ENCODE results near the gene MGP.
A peak's percentile ranks its signal among the peaks of the same experiment; 100 is the strongest.

The MGP gene

GRCh38 chr12:14919455-14919854 lies 33.8 kb upstream of the MGP start:
- H3K4ac ChIP-seq (ENCODE audit: low read length): no peak overlapping the region
- no peak overlapping the region for H3K27ac ChIP-seq (replicated peaks; ENCODE audit: low read length)
- H3K4me2 ChIP-seq (ENCODE audit: insufficient read depth, low read length, poor library complexity, severe bottlenecking): no peak overlapping the region
- no peak overlapping the region for H3K23ac ChIP-seq (ENCODE audit: low read depth, low read length, poor library complexity)
- no peak overlapping the region for H3K9ac ChIP-seq (ENCODE audit: low read depth, low read length, poor library complexity)
- H3K14ac ChIP-seq (ENCODE audit: low read length): no peak overlapping the region
- H3K4me1 ChIP-seq (ENCODE audit: control insufficient read depth in 2 of 2, insufficient read depth in 1 of 2, low read depth in 1 of 2, low read length in 2 of 2): no peaks in the 10 kb centered on the region
- H2AFZ ChIP-seq (ENCODE audit: low read length): no peak overlapping the region
- no peaks in the 10 kb centered on the region for H3K36me3 ChIP-seq (replicated peaks in 1 of 2; ENCODE audit: control insufficient read depth in 2 of 2, insufficient read depth in 2 of 2, low read length in 2 of 2)
- no peak overlapping the region for H2BK5ac ChIP-seq (ENCODE audit: low read length)
- H2AK5ac ChIP-seq (ENCODE audit: low read depth, low read length): no peak overlapping the region
- no peak overlapping the region for H2BK15ac ChIP-seq (ENCODE audit: low read length)
- no peak overlapping the region for H2BK120ac ChIP-seq (ENCODE audit: low read depth, low read length)
- H3K9me3 ChIP-seq (replicated peaks in 1 of 2; ENCODE audit: control insufficient read depth in 2 of 2, insufficient read depth in 1 of 2, low read depth in 1 of 2, low read length in 2 of 2): no peaks in the 10 kb centered on the region
- DNase-seq (ENCODE audit: low spot score): no peak
- H4K91ac ChIP-seq (ENCODE audit: low read depth, low read length, poor library complexity): no peak overlapping the region
- no peaks in the 10 kb centered on the region for H3K27me3 ChIP-seq (ENCODE audit: control insufficient read depth in 3 of 3, insufficient read depth in 3 of 3, low read depth in 1 of 3, low read length in 3 of 3)
- no peak overlapping the region for H3K4me3 ChIP-seq (ENCODE audit: low read length in 2 of 2)
- no peak overlapping the region for H3K18ac ChIP-seq (ENCODE audit: low read length)
- H2BK12ac ChIP-seq (ENCODE audit: low read length): no peak overlapping the region
- H4K8ac ChIP-seq (ENCODE audit: low read depth, low read length): no peak overlapping the region
- H3K79me1 ChIP-seq (ENCODE audit: low read depth, low read length): no peaks in the 10 kb centered on the region

- H2BK120ac ChIP-seq (ENCODE audit: low read depth, low read length): no peak overlapping the region
- H3K36me3 ChIP-seq (replicated peaks in 1 of 2; ENCODE audit: control insufficient read depth in 2 of 2, insufficient read depth in 2 of 2, low read length in 2 of 2): no peaks in the 10 kb centered on the region
- H3K9me3 ChIP-seq (replicated peaks in 1 of 2; ENCODE audit: control insufficient read depth in 2 of 2, insufficient read depth in 1 of 2, low read depth in 1 of 2, low read length in 2 of 2): no peaks in the 10 kb centered on the region
- no peak overlapping the region for H4K91ac ChIP-seq (ENCODE audit: low read depth, low read length, poor library complexity)
- H3K23ac ChIP-seq (ENCODE audit: low read depth, low read length, poor library complexity): no peak overlapping the region
- no peak overlapping the region for H2BK5ac ChIP-seq (ENCODE audit: low read length)
- H3K4ac ChIP-seq (ENCODE audit: low read length): no peak overlapping the region
- H3K27ac ChIP-seq (replicated peaks; ENCODE audit: low read length): no peak overlapping the region
- H2AK5ac ChIP-seq (ENCODE audit: low read depth, low read length): no peak overlapping the region
- H3K27me3 ChIP-seq (ENCODE audit: control insufficient read depth in 3 of 3, insufficient read depth in 3 of 3, low read depth in 1 of 3, low read length in 3 of 3): no peaks in the 10 kb centered on the region
- no peak overlapping the region for H2BK15ac ChIP-seq (ENCODE audit: low read length)
- H3K14ac ChIP-seq (ENCODE audit: low read length): no peak overlapping the region
- H3K79me1 ChIP-seq (ENCODE audit: low read depth, low read length): no peaks in the 10 kb centered on the region
- no peak for DNase-seq (ENCODE audit: low spot score)
- no CpG with 5 or more reads among the region's 2 CpGs for WGBS, 2 donors (ENCODE audit: extremely low coverage in 2 of 2, insufficient read length in 2 of 2, insufficient replicate concordance in 1 of 2)
- no peak overlapping the region for H3K9ac ChIP-seq (ENCODE audit: low read depth, low read length, poor library complexity)
- no peak overlapping the region for H3K4me2 ChIP-seq (ENCODE audit: insufficient read depth, low read length, poor library complexity, severe bottlenecking)
- H2BK12ac ChIP-seq (ENCODE audit: low read length): no peak overlapping the region
- no peak overlapping the region for H3K4me3 ChIP-seq (ENCODE audit: low read length in 2 of 2)
- H2AFZ ChIP-seq (ENCODE audit: low read length): no peak overlapping the region
- peaks cover 0 to 4% of the 10 kb centered on the region in 2 donors for H3K4me1 ChIP-seq (ENCODE audit: control insufficient read depth in 2 of 2, insufficient read depth in 1 of 2, low read depth in 1 of 2, low read length in 2 of 2)
- no peak overlapping the region for H3K18ac ChIP-seq (ENCODE audit: low read length)
- no peak overlapping the region for H4K8ac ChIP-seq (ENCODE audit: low read depth, low read length)
Measured at GRCh38 chr12:14915736-14916135, 30.1 kb upstream of the MGP start.

- Histone ChIP-seq H3K4me1 (ENCODE audit: control insufficient read depth in 2 of 2, insufficient read depth in 1 of 2, low read depth in 1 of 2, low read length in 2 of 2) (peaks cover 0 to 4% of the 10 kb centered on the region in 2 donors), H4K91ac (ENCODE audit: low read depth, low read length, poor library complexity) (no peak overlapping the region), H2BK120ac (ENCODE audit: low read depth, low read length) (no peak overlapping the region), H2BK12ac (ENCODE audit: low read length) (no peak overlapping the region), H3K27ac (replicated peaks; ENCODE audit: low read length) (no peak overlapping the region), H3K9ac (ENCODE audit: low read depth, low read length, poor library complexity) (no peak overlapping the region), H3K18ac (ENCODE audit: low read length) (no peak overlapping the region), H3K4me2 (ENCODE audit: insufficient read depth, low read length, poor library complexity, severe bottlenecking) (no peak overlapping the region), H2BK15ac (ENCODE audit: low read length) (no peak overlapping the region), H4K8ac (ENCODE audit: low read depth, low read length) (no peak overlapping the region), H3K4me3 (ENCODE audit: low read length in 2 of 2) (no peak overlapping the region), H2BK5ac (ENCODE audit: low read length) (no peak overlapping the region), H3K23ac (ENCODE audit: low read depth, low read length, poor library complexity) (no peak overlapping the region), H2AFZ (ENCODE audit: low read length) (peak overlapping the region; percentile 39), H3K27me3 (ENCODE audit: control insufficient read depth in 3 of 3, insufficient read depth in 3 of 3, low read depth in 1 of 3, low read length in 3 of 3) (no peaks in the 10 kb centered on the region), H2AK5ac (ENCODE audit: low read depth, low read length) (no peak overlapping the region), H3K9me3 (replicated peaks in 1 of 2; ENCODE audit: control insufficient read depth in 2 of 2, insufficient read depth in 1 of 2, low read depth in 1 of 2, low read length in 2 of 2) (no peaks in the 10 kb centered on the region), H3K79me1 (ENCODE audit: low read depth, low read length) (no peaks in the 10 kb centered on the region), H3K36me3 (replicated peaks in 1 of 2; ENCODE audit: control insufficient read depth in 2 of 2, insufficient read depth in 2 of 2, low read length in 2 of 2) (no peaks in the 10 kb centered on the region), H3K4ac (ENCODE audit: low read length) (no peak overlapping the region), H3K14ac (ENCODE audit: low read length) (no peak overlapping the region)
- no CpG with 5 or more reads among the region's 4 CpGs for WGBS, 2 donors (ENCODE audit: extremely low coverage in 2 of 2, insufficient read length in 2 of 2, insufficient replicate concordance in 1 of 2)
- DNase-seq (ENCODE audit: low spot score): no peak
Measured at GRCh38 chr12:14913381-14913781, 27.7 kb upstream of the MGP start.

GRCh38 chr12:14911131-14911530 lies 25.5 kb upstream of the MGP start:
- no peaks in the 10 kb centered on the region for H3K79me1 ChIP-seq (ENCODE audit: low read depth, low read length)
- no peak overlapping the region for H2BK12ac ChIP-seq (ENCODE audit: low read length)
- no peak overlapping the region for H3K4me2 ChIP-seq (ENCODE audit: insufficient read depth, low read length, poor library complexity, severe bottlenecking)
- H3K14ac ChIP-seq (ENCODE audit: low read length): no peak overlapping the region
- no peak overlapping the region for H3K23ac ChIP-seq (ENCODE audit: low read depth, low read length, poor library complexity)
- H3K4me3 ChIP-seq (ENCODE audit: low read length in 2 of 2): no peak overlapping the region
- H4K8ac ChIP-seq (ENCODE audit: low read depth, low read length): no peak overlapping the region
- DNase-seq (ENCODE audit: low spot score): no peak
- H3K36me3 ChIP-seq (replicated peaks in 1 of 2; ENCODE audit: control insufficient read depth in 2 of 2, insufficient read depth in 2 of 2, low read length in 2 of 2): no peaks in the 10 kb centered on the region
- WGBS, 2 donors (ENCODE audit: extremely low coverage in 2 of 2, insufficient read length in 2 of 2, insufficient replicate concordance in 1 of 2): no CpG with 5 or more reads among the region's 2 CpGs
- H3K27ac ChIP-seq (replicated peaks; ENCODE audit: low read length): no peak overlapping the region
- no peak overlapping the region for H2BK15ac ChIP-seq (ENCODE audit: low read length)
- no peak overlapping the region for H4K91ac ChIP-seq (ENCODE audit: low read depth, low read length, poor library complexity)
- no peak overlapping the region for H3K18ac ChIP-seq (ENCODE audit: low read length)
- H2BK120ac ChIP-seq (ENCODE audit: low read depth, low read length): no peak overlapping the region
- no peaks in the 10 kb centered on the region for H3K27me3 ChIP-seq (ENCODE audit: control insufficient read depth in 3 of 3, insufficient read depth in 3 of 3, low read depth in 1 of 3, low read length in 3 of 3)
- H3K4ac ChIP-seq (ENCODE audit: low read length): no peak overlapping the region
- H2AFZ ChIP-seq (ENCODE audit: low read length): no peak overlapping the region
- H2AK5ac ChIP-seq (ENCODE audit: low read depth, low read length): no peak overlapping the region
- H3K4me1 ChIP-seq (ENCODE audit: control insufficient read depth in 2 of 2, insufficient read depth in 1 of 2, low read depth in 1 of 2, low read length in 2 of 2): peaks cover 0 to 4% of the 10 kb centered on the region in 2 donors
- H3K9ac ChIP-seq (ENCODE audit: low read depth, low read length, poor library complexity): no peak overlapping the region
- no peak overlapping the region for H2BK5ac ChIP-seq (ENCODE audit: low read length)
- H3K9me3 ChIP-seq (replicated peaks in 1 of 2; ENCODE audit: control insufficient read depth in 2 of 2, insufficient read depth in 1 of 2, low read depth in 1 of 2, low read length in 2 of 2): no peaks in the 10 kb centered on the region
